D721Med (cell line): ENCODE data around the gene ARHGAP25.

Experiments used
- DNase-seq: peaks from one replicate; pipeline ENCODE4 v3.0.0; 2011; ENCODE audit warnings: low spot score; ENCODE audit not compliant: insufficient read length
- FAIRE-seq: peaks from 2 replicates; lab custom pipeline; 2011; peaks lifted over from hg19 to GRCh38; lab: Jason Lieb, UNC
- TF ChIP-seq, protein P1 (sequence below): IDR thresholded peaks from 2 replicates; pipeline ENCODE4 v1.5.1; 2012; ENCODE audit warnings: mild to moderate bottlenecking, control low read depth; ENCODE audit not compliant: insufficient read depth; ENCODE audit errors: missing control alignments

The ARHGAP25 gene

DNA sequence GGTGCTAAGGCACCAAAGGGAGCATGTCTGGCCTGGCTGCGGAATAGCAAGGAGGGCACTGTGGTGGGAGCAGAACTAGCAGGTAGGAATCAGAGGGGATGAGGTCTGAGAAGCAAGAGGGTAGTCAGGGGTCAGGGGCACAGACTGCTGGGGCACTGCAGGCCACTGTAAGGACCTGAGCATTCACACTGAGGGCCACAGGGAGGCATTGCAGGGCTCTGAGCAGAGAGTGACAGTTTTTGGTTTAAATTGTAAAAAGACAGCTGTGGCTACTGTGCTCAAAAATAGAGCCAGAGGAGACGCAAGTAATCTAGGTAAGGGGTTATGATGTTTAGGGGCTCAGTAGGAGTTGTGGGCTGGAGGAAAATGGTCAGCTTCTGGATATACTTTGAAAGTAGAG, 41.5 kb downstream of the ARHGAP25 start:
- FAIRE-seq: no peak
- TF ChIP-seq, protein P1, sequence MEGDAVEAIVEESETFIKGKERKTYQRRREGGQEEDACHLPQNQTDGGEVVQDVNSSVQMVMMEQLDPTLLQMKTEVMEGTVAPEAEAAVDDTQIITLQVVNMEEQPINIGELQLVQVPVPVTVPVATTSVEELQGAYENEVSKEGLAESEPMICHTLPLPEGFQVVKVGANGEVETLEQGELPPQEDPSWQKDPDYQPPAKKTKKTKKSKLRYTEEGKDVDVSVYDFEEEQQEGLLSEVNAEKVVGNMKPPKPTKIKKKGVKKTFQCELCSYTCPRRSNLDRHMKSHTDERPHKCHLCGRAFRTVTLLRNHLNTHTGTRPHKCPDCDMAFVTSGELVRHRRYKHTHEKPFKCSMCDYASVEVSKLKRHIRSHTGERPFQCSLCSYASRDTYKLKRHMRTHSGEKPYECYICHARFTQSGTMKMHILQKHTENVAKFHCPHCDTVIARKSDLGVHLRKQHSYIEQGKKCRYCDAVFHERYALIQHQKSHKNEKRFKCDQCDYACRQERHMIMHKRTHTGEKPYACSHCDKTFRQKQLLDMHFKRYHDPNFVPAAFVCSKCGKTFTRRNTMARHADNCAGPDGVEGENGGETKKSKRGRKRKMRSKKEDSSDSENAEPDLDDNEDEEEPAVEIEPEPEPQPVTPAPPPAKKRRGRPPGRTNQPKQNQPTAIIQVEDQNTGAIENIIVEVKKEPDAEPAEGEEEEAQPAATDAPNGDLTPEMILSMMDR: no peak
- DNase-seq: no peak

- FAIRE-seq: no peak
- no peak for DNase-seq
- TF ChIP-seq, protein P1: no peak
These were observed 45.0 kb downstream of the ARHGAP25 start for GRCh38 chr2:68779595-68779994.

DNA sequence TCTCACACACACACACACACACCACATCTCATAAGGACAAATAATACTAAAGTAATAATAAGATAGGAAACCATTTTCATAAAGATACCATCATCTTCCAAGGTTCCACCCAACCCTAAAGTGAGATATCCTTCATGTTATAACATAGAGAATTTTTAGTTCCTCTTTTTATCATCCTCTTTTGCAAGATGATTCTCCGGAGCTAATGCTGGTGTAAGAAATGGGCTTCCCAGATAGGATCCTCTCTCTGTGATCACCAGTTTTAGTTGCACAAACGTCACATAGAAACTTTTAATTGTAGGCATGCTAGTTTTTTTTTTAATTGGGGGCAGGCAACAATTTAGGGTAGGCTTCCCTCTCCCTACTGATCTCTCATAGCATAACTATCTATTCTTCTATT, 49.6 kb downstream of the ARHGAP25 start:
- TF ChIP-seq, protein P1: no peak
- FAIRE-seq: no peak
- no peak for DNase-seq

DNA sequence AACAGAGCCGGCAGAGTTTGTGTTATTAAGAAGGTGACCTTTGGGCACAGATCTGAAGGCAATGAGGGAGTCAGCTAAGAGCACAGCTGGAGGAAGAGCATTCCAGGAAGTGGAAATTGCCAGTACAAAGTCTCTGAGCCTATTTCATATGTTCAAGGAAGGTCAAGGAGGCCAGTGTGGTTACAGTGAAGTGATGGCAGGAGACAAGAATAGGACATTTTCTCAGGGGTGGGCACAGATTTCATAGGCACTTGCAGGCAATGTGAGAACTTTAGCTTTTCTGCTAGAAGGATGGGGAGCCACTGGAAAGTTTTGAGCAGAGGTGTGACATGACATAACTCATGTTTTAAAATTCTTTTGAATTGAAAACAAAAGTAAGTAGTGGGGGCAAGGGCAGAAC, 50.3 kb downstream of the ARHGAP25 start:
- no peak for FAIRE-seq

DNA sequence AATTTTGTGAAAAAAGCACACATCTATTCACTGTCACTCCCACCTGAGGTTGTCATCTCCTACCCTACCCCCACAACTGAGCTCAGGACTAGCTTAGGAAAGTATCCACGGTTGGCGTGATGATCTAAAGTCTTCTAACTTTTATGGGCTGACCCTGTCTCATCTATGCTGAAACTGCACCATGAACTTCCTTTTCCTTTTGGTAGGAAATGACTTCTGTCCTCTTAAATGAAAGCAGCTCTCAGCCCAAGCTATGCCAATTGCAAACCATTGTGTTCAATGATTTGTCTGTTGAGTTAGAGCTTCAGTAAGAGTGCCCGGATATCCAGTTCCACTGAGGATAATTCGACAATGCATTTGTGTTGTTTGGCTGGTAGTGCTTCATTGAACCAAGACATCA, 52.7 kb downstream of the ARHGAP25 start:
- DNase-seq: no peak
- no peak for FAIRE-seq

More for the DNA sequence above, 50.3 kb downstream of the ARHGAP25 start:
- no peak for DNase-seq
- TF ChIP-seq, protein P1: no peak

GRCh38 chr2:68789603-68790002, 55.0 kb downstream of the ARHGAP25 start:
- TF ChIP-seq, protein P1: no peak
- DNase-seq (no peak), FAIRE-seq (no peak)

More for the DNA sequence above, 52.7 kb downstream of the ARHGAP25 start:
- TF ChIP-seq, protein P1: no peak

- no peak for FAIRE-seq
- no peak for DNase-seq
- TF ChIP-seq, protein P1: no peak
These were observed 56.0 kb downstream of the ARHGAP25 start for GRCh38 chr2:68790600-68790999.
